Right atrium auricular region (tissue), 2 donors: ENCODE measurements around the gene PPP6R1. TPM values are rescaled to one million over a fixed set of nuclear protein-coding genes. Genes with fewer than 3 reads are reported as not detected.

Experiments
- DNase-seq: peaks from one replicate; pipeline ENCODE4 v3.0.0-alpha.2; 2019; ENCODE audit warnings: low spot score
- H3K27ac ChIP-seq, 2 donors: fragments of 200-600 bp; sonication (generic); 1 replicate in 1 of 2; 2 replicates in 1 of 2; pipeline ENCODE4 v1.5.1; 2016 to 2019
- H3K27me3 ChIP-seq, 2 donors: fragments of 200-600 bp; sonication (generic); one replicate each; pipeline versions ENCODE4 v1.5.1 to v1.6.0; 2017 to 2019
- H3K36me3 ChIP-seq: fragments of 200-600 bp; sonication (generic); one replicate; pipeline ENCODE4 v1.5.1; 2016
- H3K4me1 ChIP-seq, 2 donors: fragments of 200-600 bp; sonication (generic); one replicate each; pipeline versions ENCODE4 v1.5.1 to v1.6.0; 2017 to 2019
- H3K4me3 ChIP-seq, 2 donors: fragments of 200-600 bp; sonication (generic); 1 replicate in 1 of 2; 2 replicates in 1 of 2; pipeline ENCODE4 v1.5.1; 2017 to 2019; ENCODE audit warnings: mild to moderate bottlenecking in 1 of 2, moderate library complexity in 1 of 2
- H3K9me3 ChIP-seq, 2 donors: fragments of 200-600 bp; sonication (generic); one replicate each; pipeline ENCODE4 v1.5.1; 2019
- total RNA-seq, 2 donors: library from RNA; depleted of rRNA; stranded (reverse); fragments of >200 nt; gene quantifications; one replicate each; pipeline ENCODE4 v1.1.0, GENCODE V29; 2016
- TF ChIP-seq, protein P1 (sequence below), 2 donors: fragments of 200-600 bp; sonication (generic); IDR thresholded peaks; one replicate each; pipeline ENCODE4 v1.5.1; 2019; ENCODE audit warnings: antibody characterized with exemption in 2 of 2

PPP6R1 gene
- total RNA-seq, 2 donors from 2014 or later = 28.7 to 35.5 TPM

DNA sequence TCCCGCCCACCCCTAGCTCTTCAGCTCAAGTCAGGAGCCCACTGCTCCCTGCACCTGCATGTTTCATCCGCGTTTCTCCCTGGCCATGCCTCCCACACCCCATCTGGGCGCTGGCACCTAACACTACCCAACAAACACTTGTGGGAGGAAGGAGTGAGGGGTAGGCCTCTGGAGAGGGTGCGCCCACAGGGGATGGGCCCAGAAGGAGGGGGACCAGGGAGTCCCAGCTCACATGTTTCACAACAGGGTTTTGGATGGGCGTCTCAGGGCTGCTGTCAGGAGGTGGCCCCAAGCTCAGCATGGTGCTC lies 18.1 kb downstream of the PPP6R1 start:
- no peaks in the 10 kb centered on the region for H3K9me3 ChIP-seq
- H3K27ac ChIP-seq = no peak overlapping the region
- peaks cover 99% of the 10 kb centered on the region for H3K36me3 ChIP-seq
- TF ChIP-seq, protein P1, sequence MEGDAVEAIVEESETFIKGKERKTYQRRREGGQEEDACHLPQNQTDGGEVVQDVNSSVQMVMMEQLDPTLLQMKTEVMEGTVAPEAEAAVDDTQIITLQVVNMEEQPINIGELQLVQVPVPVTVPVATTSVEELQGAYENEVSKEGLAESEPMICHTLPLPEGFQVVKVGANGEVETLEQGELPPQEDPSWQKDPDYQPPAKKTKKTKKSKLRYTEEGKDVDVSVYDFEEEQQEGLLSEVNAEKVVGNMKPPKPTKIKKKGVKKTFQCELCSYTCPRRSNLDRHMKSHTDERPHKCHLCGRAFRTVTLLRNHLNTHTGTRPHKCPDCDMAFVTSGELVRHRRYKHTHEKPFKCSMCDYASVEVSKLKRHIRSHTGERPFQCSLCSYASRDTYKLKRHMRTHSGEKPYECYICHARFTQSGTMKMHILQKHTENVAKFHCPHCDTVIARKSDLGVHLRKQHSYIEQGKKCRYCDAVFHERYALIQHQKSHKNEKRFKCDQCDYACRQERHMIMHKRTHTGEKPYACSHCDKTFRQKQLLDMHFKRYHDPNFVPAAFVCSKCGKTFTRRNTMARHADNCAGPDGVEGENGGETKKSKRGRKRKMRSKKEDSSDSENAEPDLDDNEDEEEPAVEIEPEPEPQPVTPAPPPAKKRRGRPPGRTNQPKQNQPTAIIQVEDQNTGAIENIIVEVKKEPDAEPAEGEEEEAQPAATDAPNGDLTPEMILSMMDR (IDR thresholded peaks at IDR 0.05) = no peak
- no peak for DNase-seq
- H3K4me1 ChIP-seq = no peaks in the 10 kb centered on the region
- no peak overlapping the region for H3K4me3 ChIP-seq
- H3K27me3 ChIP-seq = no peaks in the 10 kb centered on the region

DNA sequence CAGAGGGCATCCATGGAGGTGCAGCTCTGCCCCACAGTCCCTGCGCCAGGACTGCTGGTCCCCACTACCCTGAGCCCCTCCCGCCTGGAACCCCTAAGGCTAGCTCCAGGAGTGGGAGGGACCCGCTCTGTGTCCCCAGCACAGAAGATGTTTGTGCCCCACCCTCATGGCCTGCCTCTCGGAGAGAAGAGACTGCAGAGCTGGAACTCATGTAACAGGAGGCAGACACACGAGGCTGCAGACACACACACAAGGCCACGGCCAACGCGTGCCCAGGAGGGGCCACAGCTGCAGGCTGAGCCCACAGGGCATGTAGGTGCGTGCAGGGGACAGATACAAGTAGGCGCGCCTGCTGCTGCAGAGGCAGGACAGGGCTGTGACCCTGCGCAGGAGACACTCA lies 19.8 kb downstream of the PPP6R1 start:
- TF ChIP-seq, protein P1 (IDR thresholded peaks at IDR 0.05) = no peak
- no peaks in the 10 kb centered on the region for H3K27me3 ChIP-seq
- peaks cover 82% of the 10 kb centered on the region for H3K36me3 ChIP-seq
- no peaks in the 10 kb centered on the region for H3K9me3 ChIP-seq
- no peaks in the 10 kb centered on the region for H3K4me1 ChIP-seq
- no peak for DNase-seq
- no peak overlapping the region for H3K4me3 ChIP-seq
- H3K27ac ChIP-seq = no peak overlapping the region

DNA sequence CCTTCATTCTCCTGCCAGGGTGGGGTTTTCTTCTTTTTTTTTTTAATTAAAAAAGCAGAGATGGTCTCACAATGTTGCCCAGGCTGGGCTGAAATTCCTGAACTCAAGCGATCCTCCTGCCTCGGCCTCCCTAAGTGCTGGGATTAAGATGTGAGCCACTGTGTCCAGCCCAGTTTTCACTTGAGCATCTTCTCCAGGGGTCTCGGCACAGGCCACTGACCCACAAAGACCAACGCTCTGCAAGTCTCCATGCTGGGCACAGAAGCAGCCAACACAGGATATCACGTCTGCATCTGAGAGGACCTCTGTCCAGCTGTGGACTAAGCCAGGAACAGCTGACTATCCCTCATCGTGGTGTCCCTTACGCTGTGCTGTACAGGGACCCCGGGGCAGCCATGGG lies 20.8 kb downstream of the PPP6R1 start:
- H3K4me1 ChIP-seq = no peaks in the 10 kb centered on the region
- peaks cover 74% of the 10 kb centered on the region for H3K36me3 ChIP-seq
- no peak overlapping the region for H3K27ac ChIP-seq
- DNase-seq = no peak
- H3K4me3 ChIP-seq = no peak overlapping the region
- no peaks in the 10 kb centered on the region for H3K27me3 ChIP-seq
- TF ChIP-seq, protein P1 (IDR thresholded peaks at IDR 0.05) = no peak
- no peaks in the 10 kb centered on the region for H3K9me3 ChIP-seq

DNA sequence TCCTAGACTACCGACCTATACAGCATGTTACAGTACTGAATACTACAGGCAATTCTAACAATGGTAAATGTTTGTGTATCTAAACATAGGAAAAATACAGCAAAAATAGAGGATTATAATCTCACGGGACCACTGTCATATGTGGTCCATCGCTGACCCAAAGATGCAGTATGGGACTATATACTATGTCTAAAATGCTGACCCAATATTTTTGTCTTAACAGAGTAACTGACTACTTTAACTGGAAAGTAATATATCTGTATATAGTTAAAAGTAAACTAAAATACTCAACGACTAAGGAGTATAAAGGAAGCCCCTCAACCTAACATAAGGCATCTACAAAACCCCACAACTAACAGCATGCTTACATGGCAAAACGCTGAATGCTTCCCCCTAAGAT lies 25.8 kb downstream of the PPP6R1 start:
- H3K27ac ChIP-seq = no peak overlapping the region
- H3K4me1 ChIP-seq = peaks cover 0 to 14% of the 10 kb centered on the region in 2 donors
- H3K9me3 ChIP-seq = no peaks in the 10 kb centered on the region
- H3K4me3 ChIP-seq = no peak overlapping the region
- peaks cover 56% of the 10 kb centered on the region for H3K36me3 ChIP-seq
- TF ChIP-seq, protein P1 (IDR thresholded peaks at IDR 0.05) = no peak
- no peaks in the 10 kb centered on the region for H3K27me3 ChIP-seq
- no peak for DNase-seq

DNA sequence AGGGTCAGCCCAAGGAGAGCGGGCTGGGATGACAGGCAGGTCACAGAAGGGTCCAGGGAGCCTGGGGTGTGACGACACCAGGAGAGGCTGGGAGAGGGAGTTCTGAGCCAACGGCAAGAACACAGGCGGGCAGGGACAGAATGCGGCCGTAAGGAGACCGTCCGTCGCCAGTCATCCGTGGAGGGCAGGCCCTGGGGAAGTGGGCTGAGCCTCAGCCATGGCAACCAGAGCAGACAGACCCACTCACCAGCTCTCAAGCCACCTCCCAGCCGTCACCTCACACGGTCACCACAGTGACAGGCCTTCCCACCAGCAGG lies 26.6 kb downstream of the PPP6R1 start:
- peaks cover 49% of the 10 kb centered on the region for H3K36me3 ChIP-seq
- DNase-seq = no peak
- TF ChIP-seq, protein P1 (IDR thresholded peaks at IDR 0.05) = no peak

DNA sequence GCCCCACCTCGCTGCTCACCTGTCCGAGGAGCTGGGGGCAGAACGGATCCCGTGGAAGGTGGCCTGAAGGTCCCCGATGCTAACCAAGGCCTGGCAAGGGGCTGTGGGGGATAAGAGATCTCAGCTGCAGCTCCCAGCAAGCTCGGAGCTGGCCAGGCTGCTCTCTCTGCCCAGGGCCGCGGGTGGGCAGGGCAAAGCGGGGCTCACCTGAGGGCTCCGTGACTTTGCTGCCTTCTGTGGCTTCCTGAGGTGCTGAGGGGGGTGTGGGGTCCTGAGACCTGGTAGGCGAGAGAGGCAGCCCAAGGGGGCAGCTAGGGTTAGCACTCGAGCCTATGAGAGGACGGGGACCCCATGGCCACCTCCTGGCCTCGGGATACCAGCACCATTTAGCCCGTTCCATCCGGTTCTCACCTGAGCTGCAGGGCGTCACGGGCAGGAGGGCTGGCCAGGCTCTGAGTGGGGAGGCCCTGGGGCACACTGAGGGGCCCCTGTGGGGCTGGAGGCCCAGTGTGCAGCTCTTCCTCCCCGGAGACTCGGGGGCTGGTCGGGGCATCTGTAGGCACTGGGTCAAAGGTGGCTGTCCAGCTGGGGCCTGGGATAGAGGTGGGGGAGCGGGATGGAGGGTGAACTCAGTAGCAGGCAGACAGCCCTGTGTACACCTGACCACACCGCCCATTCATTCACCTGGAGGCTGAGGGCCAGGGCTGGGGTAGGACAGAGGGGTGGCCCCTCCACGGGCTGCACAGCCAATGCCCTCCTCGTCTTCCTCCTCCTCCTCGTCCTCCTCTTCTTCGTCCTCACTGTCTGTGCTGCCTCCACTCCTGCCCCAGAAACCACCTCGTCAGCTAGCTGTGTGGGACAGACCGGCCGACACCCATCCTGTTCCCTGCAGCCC lies 27.2 kb downstream of the PPP6R1 start:
- no peaks in the 10 kb centered on the region for H3K9me3 ChIP-seq
- H3K4me1 ChIP-seq = peaks cover 0 to 23% of the 10 kb centered on the region in 2 donors
- no peak for DNase-seq
- peaks cover 43% of the 10 kb centered on the region for H3K36me3 ChIP-seq
- no peak overlapping the region for H3K27ac ChIP-seq
- no peak overlapping the region for H3K4me3 ChIP-seq
- TF ChIP-seq, protein P1 (IDR thresholded peaks at IDR 0.05) = no peak
- no peaks in the 10 kb centered on the region for H3K27me3 ChIP-seq

More for the DNA sequence above, 26.6 kb downstream of the PPP6R1 start:
- H3K9me3 ChIP-seq = no peaks in the 10 kb centered on the region
- H3K4me3 ChIP-seq = no peak overlapping the region
- peaks cover 0 to 22% of the 10 kb centered on the region in 2 donors for H3K4me1 ChIP-seq
- no peaks in the 10 kb centered on the region for H3K27me3 ChIP-seq
- no peak overlapping the region for H3K27ac ChIP-seq
